Measurements from ENCODE around the gene ASIC3.

ASIC3 gene

DNA sequence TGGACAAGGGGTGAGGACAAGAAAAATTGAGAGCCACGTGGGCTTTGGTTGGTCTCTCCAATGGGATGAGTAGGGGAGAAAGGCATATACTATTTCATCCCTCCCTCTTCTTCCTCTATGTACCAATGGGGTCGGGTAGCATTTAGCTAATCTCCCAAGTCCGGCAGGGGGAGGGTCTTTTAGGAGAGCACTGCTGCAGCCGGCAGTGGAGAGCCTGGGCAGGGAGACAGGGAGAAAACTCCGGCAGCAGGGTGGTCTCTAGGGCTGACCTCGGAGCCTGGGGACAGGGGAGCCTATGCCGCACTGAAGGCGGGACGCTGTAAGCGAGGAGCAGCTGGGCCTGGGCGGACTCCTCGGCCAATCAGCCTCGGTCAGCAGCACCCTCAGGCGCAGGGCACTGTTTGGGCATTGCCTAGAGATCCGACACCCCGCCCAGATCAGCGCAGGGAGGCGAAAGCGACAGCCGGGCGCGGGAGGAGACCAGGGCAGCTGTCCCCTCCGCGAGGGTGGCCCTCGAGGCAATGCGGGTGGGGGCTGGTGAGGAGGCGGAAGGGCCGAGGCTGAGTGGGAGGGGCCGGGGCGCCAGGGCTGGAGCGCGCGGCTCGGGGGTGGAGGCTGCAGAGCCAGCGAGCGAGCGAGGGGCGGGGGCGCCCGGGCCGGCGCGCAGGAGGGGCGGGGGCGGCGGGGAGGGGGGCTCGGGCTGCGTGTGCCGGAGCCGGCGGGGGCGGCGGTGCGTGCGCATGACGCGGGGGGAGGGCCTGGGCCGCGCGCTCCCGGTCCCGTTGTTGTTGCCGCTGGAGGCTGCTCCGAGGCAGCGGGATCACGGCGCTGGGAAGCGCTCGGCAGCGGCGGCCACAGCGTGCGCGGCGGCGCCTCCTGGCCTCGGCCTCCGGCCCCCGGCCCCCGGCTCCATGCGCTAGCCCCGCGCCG lies 37.6 kb downstream of the ASIC3 start, which contains the start of gene AGAP3:
Gene AGAP3 (plus strand): TSS at position 785 of the 930 bp plus-strand sequence. CDS start 267 bp downstream, outside the sequence.
- DNase-seq (ENCODE audit: low spot score) = peak; percentile 90

DNA sequence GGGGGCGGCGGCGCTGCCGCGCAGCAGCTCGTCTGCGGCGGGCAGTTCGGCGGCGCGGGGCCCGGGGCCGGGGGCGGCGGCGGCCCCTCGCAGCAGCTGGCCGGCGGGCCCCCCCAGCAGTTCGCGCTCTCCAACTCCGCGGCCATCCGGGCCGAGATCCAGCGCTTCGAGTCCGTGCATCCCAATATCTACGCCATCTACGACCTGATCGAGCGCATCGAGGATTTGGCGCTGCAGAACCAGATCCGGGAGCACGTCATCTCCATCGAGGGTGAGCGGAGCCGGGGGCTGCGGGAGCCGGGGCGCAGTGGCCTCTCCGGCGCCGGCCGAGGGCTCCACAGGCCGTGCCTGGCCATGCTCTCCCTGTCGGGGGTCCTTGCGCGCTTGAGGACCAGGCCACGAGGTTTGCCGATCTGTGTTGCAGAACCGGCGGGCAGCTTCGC lies 38.5 kb downstream of the ASIC3 start:
- no peak for DNase-seq (ENCODE audit: low spot score)

DNA sequence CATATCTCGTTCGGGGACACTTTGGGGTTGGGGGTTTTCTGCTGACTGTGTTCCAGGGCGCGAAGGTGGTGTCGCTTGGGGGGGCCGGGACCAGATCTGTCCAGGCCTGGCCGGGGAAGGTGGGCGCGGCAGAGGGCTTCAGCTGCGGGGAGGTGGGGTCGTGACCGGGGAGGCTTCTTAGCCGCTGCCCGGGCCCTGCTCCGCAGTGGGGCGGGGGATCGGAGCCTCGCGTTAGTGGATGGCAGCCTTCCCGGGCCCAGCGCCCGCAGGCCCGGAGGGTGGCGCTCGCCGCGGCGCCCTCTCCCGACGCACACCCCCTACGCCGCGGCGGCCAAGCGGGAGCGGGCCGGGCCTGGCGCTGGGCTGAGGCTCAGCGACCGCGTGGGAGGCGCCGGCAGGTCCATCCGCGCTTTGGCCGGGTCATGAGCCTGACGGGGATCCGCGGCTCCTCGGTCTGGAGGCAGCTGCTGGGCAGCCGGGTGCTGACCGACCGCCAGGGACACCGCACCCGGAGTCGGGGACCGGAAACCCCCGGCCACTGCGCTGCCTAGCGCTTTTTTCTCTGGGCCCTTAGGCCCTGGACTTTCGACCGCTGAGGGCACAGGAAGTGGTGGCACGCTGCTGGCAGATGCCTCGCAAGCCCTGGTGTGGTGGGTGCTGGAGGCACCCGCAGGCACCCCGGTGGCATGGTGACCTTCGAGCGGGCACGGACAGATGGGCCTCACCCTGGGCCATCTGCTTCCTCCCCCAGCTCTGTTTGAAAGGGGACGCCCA lies 39.1 kb downstream of the ASIC3 start:
- peak; percentile 69 for DNase-seq (ENCODE audit: low spot score)

DNA sequence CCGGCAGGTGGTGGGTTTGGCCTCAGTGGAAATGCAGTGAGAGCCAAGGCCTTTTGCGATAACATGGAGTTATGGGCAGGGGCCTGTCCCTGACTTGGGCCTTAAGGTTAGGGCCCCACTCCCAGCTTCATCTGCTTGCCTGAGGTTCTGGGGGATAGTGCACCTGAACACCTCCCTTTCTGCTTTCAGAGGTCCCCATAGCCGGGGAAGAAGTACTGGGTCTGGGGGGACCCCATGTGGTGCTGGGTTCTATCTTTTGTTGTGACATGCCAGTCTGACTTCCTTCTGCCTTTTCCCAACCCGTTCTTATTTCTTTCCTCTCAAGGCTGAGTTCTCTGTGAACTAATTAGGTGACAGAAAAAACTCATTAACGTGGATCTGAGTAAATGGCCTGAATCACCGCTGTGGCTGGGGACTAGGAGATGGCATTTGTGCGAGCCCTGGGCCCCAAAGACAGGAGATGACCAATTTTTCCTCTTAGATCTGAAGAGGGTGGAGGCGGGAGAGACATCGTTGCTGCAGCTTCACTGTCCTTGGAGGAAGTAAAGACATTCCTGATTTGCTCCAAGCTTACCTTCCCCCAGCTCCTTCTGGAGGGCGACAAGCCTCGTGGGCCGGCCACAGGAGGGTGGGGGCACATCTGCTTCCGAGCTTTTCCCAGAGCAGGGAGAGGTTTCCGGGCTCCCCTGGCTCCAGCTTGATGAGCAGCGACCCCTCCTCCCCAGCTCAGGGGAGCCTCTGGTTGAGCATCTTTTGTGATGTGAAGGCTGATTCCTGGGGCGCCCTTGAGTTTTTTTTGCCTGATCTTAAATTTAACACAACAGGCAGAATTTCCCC lies 39.9 kb downstream of the ASIC3 start:
- no peak for DNase-seq (ENCODE audit: low spot score)

DNA sequence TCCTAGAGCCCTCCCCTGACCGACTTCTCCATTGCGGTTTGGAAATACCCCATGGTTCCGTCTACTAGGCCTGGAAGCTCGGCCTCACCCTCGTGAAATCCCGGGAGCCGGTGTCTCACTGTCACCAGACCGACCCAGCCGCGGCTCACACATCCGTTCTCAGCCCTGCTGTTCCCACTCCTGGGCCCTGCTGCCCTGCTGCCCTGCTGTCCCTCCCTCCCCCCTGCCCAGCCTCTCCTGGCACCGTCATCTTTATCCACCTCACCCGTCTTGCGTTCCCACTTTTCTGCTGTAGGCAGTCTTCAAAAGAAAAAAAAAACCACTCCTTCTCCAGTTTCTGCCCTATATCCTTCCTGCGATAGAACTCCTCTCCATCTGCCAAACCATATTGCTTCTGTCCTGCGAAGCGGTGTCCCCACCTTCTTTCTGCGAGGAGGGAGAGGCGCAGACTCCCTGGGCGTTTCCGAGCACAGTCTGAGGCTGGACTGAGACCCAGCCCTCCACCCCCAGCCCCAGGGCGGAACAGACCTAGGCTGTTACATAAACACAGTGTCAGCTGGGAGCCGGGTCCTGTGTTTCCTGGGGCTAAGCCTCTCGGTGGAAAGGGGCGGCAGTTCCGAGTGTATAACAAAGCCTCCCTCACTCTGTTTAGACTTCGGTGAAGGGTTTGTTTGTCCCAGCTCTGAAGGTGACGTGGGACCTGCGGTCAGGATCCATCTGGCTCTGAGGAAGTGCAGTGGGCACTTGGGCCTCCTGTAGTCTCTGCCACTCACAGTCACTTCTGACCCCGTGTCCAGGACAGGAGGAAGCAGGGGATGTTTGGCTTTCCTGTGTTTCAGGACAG lies 40.7 kb downstream of the ASIC3 start:
- no peak for DNase-seq (ENCODE audit: low spot score)

DNA sequence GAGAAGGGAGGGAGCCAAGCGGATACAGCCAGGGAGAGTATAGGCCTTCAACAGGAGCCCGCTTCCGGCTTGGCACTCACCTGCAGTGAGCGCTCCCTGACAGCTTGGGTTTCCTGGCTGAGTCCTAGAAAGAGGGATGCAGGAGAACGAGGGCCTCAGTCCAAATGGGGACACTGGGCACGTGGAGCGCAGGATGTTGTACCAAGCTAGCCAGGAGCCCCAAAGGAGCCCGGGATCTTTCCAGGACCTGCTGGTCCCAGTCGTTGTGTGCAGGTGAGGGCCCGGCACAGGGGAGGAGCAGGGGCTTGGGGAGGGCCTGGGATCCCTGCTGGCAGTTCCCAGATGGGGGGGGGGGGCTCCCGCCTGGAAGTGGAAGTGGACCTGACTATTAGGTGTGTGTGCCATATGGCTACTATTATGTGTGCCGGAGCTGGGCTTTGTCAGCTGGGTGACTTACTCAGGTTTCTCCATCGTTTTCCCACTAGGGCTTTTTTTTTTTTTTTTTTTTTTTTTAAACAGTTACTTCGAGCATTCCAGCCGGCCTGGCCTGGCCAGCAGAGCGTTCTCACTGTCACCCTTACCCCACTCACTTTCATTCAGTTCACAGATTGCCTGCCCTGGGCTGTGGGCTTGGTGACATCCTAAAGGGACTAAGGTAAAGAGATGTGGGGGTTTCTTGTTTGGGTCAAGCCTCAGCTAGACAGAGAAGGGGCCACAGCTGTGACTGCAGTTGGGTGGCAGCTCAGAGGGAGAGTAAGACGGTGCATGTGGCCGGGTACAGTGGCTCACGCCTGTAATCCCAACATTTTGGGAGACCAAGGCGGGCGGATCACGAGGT lies 41.8 kb downstream of the ASIC3 start:
- no peak for DNase-seq (ENCODE audit: low spot score)

DNA sequence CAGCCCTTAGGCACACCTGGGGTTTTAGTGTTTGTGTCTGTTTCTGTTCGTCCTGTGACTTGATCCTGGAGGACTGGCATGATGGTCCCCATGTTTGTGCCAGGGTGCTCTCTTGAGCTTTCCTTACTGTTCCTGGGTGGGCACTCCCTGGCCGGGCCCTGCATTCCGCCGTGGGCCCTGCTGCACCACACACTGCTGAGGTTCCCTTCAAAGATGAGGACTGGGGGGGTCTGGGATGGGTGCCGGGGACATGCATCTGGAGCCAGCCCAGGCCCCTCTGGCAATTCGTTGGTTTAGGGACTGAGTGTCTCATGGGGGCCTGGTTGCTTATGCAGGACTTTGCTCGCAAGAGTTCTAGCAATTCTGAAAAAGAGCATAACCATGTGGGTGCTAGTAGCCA lies 42.7 kb downstream of the ASIC3 start:
- no peak for DNase-seq (ENCODE audit: low spot score)

DNA sequence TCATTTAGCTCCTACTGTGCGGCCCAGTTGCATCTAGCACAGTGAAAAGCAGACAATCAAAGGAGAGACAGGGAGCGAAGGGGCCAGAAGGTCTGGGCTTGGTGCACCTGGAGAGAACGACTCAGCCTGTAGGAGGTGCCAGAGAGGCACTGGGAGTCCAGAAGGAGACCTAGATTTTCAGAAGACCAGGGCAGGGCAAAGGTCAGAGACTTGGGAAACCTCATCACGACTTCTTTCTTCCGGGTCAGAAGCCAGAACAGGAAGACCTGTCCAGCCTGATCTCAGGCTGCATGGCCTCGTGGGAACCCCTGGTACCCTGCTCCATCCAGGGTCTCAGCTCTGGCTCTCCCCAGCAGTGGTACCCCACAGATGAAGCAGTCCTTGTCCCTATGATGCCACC lies 43.1 kb downstream of the ASIC3 start:
- no peak for DNase-seq (ENCODE audit: low spot score)

DNA sequence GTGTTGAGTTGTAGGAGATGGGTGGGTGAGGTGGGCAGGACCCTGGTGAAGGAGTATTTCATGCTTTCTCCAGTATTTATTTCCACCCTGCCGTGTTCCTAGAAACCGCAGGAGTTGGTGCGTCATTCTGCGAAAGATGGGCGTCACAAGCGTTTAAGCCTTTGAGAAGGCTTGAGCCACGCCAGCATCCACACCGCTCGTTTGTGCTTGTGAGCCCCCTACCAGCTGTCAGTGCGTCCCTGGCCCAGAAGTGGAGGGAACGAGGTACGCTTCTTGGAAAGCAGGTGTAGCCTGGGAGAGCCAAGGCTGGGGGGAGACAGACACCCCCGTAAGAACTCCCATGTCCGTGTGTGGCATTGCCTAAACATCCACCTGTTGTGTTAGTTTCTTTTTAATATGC lies 43.7 kb downstream of the ASIC3 start:
- DNase-seq (ENCODE audit: low spot score) = no peak

DNA sequence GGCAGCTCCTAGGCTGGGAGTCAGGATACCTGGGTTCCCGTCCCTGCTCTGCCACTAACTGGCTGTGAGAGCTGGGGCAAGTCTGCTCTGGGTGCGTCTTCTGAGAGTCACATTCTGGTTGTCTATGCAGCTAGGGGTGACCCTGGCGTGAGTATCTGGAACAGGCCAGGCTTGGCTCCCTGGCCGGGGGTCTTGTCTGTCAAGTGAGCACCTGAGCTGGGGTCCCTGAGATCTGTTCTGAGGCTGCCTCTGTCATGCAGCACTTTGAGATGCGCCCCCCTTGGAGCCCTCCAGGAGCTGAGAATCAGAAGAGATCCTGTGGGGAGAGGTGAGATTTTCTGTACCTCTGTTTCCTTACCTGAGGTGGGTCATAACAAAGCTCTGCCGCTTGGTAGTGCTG lies 45.4 kb downstream of the ASIC3 start:
- no peak for DNase-seq (ENCODE audit: low spot score)

DNA sequence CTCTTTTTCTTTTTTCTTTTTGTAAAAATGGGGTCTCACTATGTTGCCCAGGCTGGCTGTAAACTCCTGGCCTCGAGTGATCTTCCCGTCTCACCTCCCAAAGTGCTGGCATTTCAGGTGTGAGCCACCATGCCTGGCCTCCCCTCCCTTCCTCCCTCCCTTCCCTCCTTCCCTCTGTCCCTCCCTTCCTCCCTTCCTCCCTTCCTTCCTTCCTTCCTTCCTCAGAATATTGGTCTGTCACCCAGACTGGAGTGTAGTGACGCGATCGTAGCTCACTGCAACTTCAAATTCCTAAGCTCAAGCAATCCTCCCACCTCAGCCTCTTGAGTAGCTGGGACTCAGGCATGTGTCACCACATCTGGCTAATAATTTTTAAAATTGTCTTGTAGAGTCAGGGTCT lies 46.3 kb downstream of the ASIC3 start:
- DNase-seq (ENCODE audit: low spot score) = no peak

DNA sequence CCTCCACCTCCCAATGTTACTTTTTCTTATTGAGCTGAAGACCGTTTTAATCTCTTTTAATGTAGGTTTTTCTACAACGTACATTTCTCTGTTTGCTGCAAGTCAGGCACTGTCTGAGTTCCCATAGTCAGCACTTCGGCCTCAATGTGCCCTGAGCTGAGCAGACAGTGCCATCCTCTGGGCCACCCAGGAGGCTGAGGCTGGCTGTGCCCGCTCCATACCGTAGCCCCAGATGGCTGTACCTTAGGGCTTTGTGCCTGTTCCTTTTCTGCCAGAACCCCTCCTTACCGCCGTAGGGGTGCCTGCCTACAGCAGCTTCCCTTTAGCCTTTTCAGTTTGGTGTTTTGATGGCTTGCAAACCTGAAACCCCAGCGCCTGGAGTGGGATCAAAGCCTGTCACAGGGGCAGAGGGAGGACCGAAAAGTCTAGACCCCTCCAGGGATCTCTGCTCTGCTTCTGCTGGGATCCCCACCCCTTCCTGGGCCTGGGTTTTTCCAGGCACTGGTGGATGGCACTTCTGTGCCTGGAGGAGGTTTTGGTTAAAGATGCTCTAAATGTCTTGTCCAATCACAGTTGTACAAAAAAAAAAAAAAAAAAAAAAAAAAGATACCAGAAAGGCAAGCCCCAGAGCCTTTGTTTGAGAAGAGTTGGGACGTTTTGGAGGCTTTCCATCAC lies 46.9 kb downstream of the ASIC3 start:
- DNase-seq (ENCODE audit: low spot score) = no peak

DNA sequence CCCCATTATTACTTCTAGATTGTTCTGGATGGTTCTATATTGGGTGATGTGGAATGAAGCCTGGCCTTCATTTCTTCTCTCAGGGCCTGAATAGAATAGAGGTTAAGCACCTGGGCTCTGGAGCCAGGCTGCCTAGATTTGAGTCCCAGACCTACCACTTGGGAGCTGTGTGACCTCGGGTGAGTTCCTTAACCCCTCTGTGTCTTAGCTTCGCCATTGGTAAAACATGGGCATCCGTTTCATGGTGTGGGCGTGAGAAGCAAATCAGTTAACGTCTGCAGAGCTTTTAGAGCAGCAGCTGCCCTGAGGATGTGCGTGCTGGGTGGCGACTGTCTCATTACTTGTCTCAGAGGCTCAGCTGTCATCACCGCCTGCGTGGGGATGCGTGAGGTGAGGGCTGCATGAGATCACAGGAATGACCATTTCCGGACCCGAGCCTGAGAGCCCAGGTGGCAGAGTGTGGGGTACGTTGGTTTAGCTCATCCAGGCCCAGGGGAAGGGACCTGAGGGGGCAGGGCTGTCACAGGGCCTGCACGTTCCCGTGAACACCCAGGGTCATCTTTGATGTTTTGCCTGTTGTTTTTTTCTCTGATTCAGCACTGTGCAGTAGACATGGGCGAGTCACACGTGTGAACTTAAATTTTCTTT lies 47.6 kb downstream of the ASIC3 start:
- no peak for DNase-seq (ENCODE audit: low spot score)

DNA sequence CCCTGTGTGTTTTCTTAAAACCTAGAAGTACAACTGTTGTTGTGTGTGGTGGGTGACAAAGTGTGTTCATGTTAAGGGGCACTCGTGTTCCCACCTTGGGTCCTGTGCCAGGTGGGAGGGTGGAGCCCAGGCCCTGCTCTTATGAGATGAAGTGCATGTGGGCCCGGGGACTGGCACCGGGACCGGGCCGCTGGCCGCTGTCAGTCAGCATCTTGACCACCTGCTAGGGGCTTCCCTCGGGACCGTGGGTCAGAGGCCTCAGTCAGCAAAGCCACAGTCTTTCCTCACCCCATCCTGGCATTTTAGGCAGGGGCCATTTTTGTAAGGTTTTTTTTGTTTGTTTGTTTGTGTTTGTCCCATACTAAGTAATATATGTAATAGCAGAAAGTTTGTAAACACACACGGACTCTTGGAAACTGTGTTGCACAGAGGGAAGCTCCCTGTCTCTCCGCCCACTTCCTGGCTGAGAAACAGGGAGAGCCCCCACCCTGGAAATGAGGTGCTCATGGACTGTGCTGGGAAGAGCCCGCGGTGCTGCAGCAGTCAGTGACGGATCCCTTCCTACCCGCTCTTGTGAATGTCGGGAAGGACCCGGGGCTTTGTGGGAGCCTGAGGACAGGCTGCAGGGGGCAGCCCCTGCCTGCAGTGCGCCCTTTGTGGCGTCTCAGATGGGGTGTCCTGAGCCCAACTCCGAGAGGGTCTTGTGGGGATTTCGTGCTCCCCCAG lies 51.3 kb downstream of the ASIC3 start:
- DNase-seq (ENCODE audit: low spot score) = no peak

DNA sequence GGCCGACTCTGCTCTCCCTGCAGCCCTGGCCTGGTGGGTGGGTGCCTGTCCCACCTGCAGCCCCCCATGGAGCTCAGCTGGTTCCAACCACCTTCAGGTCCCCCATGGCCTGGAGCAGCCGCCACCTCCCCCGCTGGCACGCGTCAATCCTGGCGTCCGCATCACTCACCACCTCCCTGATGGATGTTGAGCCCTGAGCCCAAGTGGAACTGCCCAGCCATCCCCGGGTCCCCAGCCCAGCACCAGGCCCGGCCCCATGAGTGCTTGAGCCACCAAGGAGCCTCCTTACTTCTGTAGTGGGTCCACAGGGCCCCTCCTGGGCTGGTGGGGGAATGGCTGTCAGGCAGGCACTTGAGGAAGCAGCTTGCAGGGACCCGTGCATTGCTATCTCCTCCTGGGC lies 52.6 kb downstream of the ASIC3 start:
- no peak for DNase-seq (ENCODE audit: low spot score)

DNA sequence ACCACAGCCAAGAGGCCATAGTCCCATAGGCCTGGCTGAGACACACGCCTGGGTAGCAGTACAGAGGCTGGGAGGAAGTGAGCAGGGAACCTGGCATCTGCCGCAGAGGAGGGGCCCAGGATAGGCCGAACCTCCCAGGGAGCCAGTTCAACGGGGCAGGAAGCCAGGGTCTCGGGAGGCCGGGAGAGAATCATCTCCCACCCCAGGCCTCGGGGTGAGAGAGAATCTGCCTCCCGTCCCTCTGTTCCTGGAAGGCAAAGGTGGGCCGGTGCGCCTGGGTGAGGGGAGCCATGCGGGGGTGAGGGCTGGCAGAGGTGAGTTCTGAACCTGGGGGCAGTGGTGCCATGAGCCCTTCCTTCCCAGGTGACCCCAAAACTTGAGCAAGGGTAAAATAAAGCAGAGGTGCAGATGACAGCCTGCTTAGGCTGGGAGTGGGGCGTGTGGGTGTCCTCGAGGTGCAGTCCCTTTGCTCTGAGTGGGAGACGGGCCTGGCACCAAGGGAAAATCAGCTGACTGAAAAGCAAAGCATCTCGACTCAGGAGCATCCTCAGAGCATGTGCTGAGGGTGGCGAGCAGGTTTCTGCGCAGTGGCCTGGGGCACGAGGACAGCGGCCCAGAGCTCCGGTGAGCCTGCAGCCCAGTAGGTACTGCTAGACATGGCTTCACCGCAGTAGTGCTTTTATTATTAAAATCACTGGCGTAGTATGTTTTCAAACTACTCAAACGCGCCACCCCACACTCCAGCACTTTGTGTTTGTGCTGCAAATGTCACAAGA lies 53.5 kb downstream of the ASIC3 start:
- no peak for DNase-seq (ENCODE audit: low spot score)

Measured in globus pallidus (tissue), 1 donor.